Endothelial cell of umbilical vein (primary cell): Measurements from ENCODE around the gene PRDM16.

Source experiments
- EZH2 ChIP-seq: IDR thresholded peaks from 2 replicates; pipeline ENCODE4 v1.6.1; 2012; ENCODE audit warnings: borderline replicate concordance, low read depth, mild to moderate bottlenecking, moderate library complexity, low read length, inconsistent platforms; ENCODE audit not compliant: severe bottlenecking
- POLR2A ChIP-seq: IDR thresholded peaks from 2 replicates; pipeline ENCODE4 v1.6.1; 2012; ENCODE audit warnings: low read depth, mild to moderate bottlenecking, control low read depth, low read length
- TF ChIP-seq, protein P1 (sequence below), 2 donors: IDR thresholded peaks; 1 replicate in 1 of 2; 2 replicates in 1 of 2; pipeline ENCODE4 v1.5.1; 2011; ENCODE audit warnings: low read length in 2 of 2, mild to moderate bottlenecking in 2 of 2, moderate library complexity in 2 of 2, control low read depth in 1 of 2, inconsistent platforms in 1 of 2, low read depth in 1 of 2; ENCODE audit not compliant: insufficient read depth in 1 of 2; ENCODE audit errors: extremely low read depth in 1 of 2

DNA sequence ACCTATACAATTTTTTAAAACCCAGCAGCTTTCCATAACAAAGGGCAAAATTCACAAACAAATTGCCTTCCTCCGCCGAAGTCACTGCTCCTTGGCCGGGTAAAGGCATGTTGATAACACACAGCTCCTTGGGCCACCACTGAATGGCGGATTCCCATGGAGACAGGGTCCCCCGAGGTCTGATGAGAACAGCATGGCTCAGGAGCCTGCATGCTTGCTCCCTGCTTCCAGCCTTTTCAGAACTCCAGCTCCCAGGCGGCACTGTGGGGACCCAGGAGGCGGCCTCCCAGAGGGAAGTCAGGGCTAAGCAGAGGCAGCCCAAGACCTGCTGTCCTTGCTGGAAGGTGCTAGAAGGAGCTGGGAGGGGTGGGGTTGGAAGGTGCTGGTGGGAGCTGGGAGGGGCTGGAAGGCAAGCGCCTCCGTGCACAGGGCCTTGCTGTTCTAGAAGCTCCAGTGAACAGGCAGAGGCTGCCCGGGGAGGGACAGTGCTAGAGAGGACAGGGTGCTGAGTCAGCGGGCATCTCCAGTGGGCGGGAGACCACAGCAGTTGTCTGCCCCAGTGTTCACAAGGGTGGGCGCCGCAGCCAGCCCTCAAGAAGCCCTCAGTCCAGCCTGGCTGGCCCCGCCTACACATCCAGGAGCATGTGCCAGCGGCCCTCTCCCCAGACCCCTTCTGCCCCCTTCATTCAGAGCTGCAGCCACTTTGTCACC, 35.1 kb downstream of the PRDM16 start:
- TF ChIP-seq, protein P1, sequence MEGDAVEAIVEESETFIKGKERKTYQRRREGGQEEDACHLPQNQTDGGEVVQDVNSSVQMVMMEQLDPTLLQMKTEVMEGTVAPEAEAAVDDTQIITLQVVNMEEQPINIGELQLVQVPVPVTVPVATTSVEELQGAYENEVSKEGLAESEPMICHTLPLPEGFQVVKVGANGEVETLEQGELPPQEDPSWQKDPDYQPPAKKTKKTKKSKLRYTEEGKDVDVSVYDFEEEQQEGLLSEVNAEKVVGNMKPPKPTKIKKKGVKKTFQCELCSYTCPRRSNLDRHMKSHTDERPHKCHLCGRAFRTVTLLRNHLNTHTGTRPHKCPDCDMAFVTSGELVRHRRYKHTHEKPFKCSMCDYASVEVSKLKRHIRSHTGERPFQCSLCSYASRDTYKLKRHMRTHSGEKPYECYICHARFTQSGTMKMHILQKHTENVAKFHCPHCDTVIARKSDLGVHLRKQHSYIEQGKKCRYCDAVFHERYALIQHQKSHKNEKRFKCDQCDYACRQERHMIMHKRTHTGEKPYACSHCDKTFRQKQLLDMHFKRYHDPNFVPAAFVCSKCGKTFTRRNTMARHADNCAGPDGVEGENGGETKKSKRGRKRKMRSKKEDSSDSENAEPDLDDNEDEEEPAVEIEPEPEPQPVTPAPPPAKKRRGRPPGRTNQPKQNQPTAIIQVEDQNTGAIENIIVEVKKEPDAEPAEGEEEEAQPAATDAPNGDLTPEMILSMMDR (IDR thresholded peaks at IDR 0.05; ENCODE audit: extremely low read depth in 1 of 2, insufficient read depth in 1 of 2, low read depth in 1 of 2, low read length in 2 of 2): no peak
- TF ChIP-seq POLR2A (no peak), EZH2 (no peak)
